Type B pancreatic cell (in vitro differentiated cells): ENCODE results near the gene PDPN. TPM values are rescaled to one million over a fixed set of nuclear protein-coding genes. Genes with fewer than 3 reads are reported as not detected.

Experiments used
- DNase-seq: peaks from one replicate; pipeline ENCODE4 v3.0.0; 2021; ENCODE audit warnings: mixed read lengths; ENCODE audit not compliant: unreplicated experiment; ENCODE audit errors: extremely low spot score
- H3K27ac Mint-ChIP-seq: 2 replicates; pipeline ENCODE4 v1.8.0; 2021; ENCODE audit warnings: mild to moderate bottlenecking, mixed read lengths
- H3K27me3 Mint-ChIP-seq: 2 replicates; pipeline ENCODE4 v1.8.0; 2021; ENCODE audit warnings: mixed read lengths
- H3K36me3 Mint-ChIP-seq: 2 replicates; pipeline ENCODE4 v1.8.0; 2021; ENCODE audit warnings: mixed read lengths
- H3K4me1 Mint-ChIP-seq: one replicate; pipeline ENCODE4 v1.8.0; 2021; ENCODE audit warnings: mixed read lengths; ENCODE audit not compliant: unreplicated experiment
- H3K4me3 Mint-ChIP-seq: 2 replicates; pipeline ENCODE4 v1.8.0; 2021; ENCODE audit warnings: mild to moderate bottlenecking, mixed read lengths
- H3K9me3 Mint-ChIP-seq: 2 replicates; pipeline ENCODE4 v1.8.0; 2021; ENCODE audit warnings: mixed read lengths
- total RNA-seq: library from RNA; stranded (reverse); gene quantifications from 2 replicates; pipeline ENCODE4 v1.2.1, GENCODE V29; 2021; ENCODE audit warnings: low replicate concordance
- TF ChIP-seq, protein P1 (sequence below): fragments of 200-600 bp; sonication (generic); conservative IDR thresholded peaks from 2 replicates; pipeline ENCODE4 v1.5.0; 2021; ENCODE audit warnings: antibody characterized with exemption, mild to moderate bottlenecking

Gene PDPN
- total RNA-seq, 1 donor from 2014 or later, result 24.2 TPM

GRCh38 chr1:13664451-13664850, 80.8 kb downstream of the PDPN start:
- no peak overlapping the region for H3K4me3 Mint-ChIP-seq
- peaks cover 8% of the 10 kb centered on the region for H3K4me1 Mint-ChIP-seq
- no peak for DNase-seq
- TF ChIP-seq, protein P1, sequence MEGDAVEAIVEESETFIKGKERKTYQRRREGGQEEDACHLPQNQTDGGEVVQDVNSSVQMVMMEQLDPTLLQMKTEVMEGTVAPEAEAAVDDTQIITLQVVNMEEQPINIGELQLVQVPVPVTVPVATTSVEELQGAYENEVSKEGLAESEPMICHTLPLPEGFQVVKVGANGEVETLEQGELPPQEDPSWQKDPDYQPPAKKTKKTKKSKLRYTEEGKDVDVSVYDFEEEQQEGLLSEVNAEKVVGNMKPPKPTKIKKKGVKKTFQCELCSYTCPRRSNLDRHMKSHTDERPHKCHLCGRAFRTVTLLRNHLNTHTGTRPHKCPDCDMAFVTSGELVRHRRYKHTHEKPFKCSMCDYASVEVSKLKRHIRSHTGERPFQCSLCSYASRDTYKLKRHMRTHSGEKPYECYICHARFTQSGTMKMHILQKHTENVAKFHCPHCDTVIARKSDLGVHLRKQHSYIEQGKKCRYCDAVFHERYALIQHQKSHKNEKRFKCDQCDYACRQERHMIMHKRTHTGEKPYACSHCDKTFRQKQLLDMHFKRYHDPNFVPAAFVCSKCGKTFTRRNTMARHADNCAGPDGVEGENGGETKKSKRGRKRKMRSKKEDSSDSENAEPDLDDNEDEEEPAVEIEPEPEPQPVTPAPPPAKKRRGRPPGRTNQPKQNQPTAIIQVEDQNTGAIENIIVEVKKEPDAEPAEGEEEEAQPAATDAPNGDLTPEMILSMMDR, result no peak
- no peak overlapping the region for H3K27ac Mint-ChIP-seq
- no peaks in the 10 kb centered on the region for H3K36me3 Mint-ChIP-seq
- H3K27me3 Mint-ChIP-seq, result peaks cover 3% of the 10 kb centered on the region
- no peaks in the 10 kb centered on the region for H3K9me3 Mint-ChIP-seq

DNA sequence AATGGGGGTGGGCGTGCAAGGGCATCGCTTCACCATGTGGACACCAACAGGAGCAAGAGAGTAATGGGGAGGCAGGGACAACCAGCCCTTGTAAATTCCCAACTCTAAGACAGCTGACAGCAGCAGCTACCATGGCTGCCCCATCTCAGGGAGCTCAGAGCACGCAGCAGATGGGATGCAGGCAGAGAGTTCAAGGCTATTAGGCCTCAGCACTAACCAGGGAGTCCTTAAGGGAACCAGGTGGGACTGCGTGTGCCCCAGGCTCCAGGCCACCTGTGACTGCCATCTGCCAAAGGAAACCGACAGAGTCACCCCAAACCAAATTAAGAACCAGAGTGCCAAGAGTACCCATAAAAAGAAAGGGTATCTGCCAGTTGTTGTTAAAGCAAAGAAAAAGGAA, 82.7 kb downstream of the PDPN start:
- peaks cover 8% of the 10 kb centered on the region for H3K4me1 Mint-ChIP-seq
- H3K36me3 Mint-ChIP-seq, result no peaks in the 10 kb centered on the region
- no peak overlapping the region for H3K4me3 Mint-ChIP-seq
- H3K27ac Mint-ChIP-seq, result no peak overlapping the region
- peaks cover 3% of the 10 kb centered on the region for H3K27me3 Mint-ChIP-seq
- H3K9me3 Mint-ChIP-seq, result no peaks in the 10 kb centered on the region
- TF ChIP-seq, protein P1, result no peak
- DNase-seq, result no peak

Other genes starting within 250 kb of the PDPN start
- not detected in 2 replicates for gene PRAMEF14, start 236.7 kb upstream of the PDPN start, total RNA-seq
- gene PRAMEF19, start 211.9 kb upstream of the PDPN start, total RNA-seq, result not detected in 2 replicates
- gene PRAMEF17, start 194.2 kb upstream of the PDPN start, total RNA-seq, result not detected in 2 replicates
- gene PRAMEF20, start 173.4 kb upstream of the PDPN start, total RNA-seq, result not detected in 2 replicates
- gene LRRC38, start 69.8 kb upstream of the PDPN start, total RNA-seq, result 1.0 and 2.6 TPM in 2 replicates
- gene PRDM2, start 116.4 kb downstream of the PDPN start, total RNA-seq, result 41.4 and 44.6 TPM in 2 replicates